ENCODE data around the gene MYH1. TPM values are rescaled to one million over a fixed set of nuclear protein-coding genes. Genes with fewer than 3 reads are reported as not detected.

The MYH1 gene
- total and polyA plus RNA-seq, 9 of the 15 experiments (the other 6 are each of a cell fraction or from before 2014, with no cell fraction given): not detected

DNA sequence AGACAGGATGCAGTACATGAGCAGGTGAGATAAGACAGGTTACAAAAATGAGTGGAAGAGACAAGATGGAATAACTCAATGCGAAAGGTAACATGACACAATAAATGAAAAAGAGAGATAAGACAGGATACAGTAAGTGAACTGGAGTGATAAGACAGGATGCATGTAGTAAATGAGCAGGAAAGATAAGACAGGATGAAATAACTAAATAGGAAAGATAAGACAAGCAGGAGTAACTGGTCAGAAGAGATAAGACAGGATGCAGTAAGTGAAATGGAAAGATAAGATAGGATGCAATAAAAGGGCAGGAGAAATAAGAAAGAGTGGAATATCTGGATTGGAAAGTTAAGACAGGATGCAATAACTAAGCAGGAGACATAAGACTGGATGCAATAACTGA lies 40.6 kb downstream of the MYH1 start:
- Histone ChIP-seq H3K79me2 (ENCODE audit: control insufficient read depth, insufficient read depth, low read length) (no peaks in the 10 kb centered on the region), H3K9me3 (replicated peaks; ENCODE audit: control insufficient read depth, insufficient read depth, low read depth, low read length) (no peaks in the 10 kb centered on the region), H3K27me3 (ENCODE audit: control insufficient read depth in 2 of 2, insufficient read depth in 2 of 2, low read length in 2 of 2) (no peaks in the 10 kb centered on the region), H3K4me2 (ENCODE audit: insufficient read depth, low read length) (no peak overlapping the region), H4K20me1 (replicated peaks; ENCODE audit: control insufficient read depth, insufficient read depth, low read length) (no peaks in the 10 kb centered on the region), H3K9ac (ENCODE audit: insufficient read depth in 1 of 2, low read depth in 2 of 2, low read length in 2 of 2) (no peak overlapping the region), H2AFZ (ENCODE audit: low read depth, low read length) (no peak overlapping the region), H3K36me3 (ENCODE audit: control insufficient read depth, insufficient read depth, low read length) (no peaks in the 10 kb centered on the region), H3K9me1 (ENCODE audit: control insufficient read depth, insufficient read depth, low read length) (no peaks in the 10 kb centered on the region), H3K4me1 (replicated peaks in 1 of 2; ENCODE audit: control insufficient read depth in 2 of 2, insufficient read depth in 2 of 2, low read length in 2 of 2) (no peaks in the 10 kb centered on the region), H3K4me3 (no peak overlapping the region), H3K27ac (ENCODE audit: extremely low read depth, low read depth, low read length) (no peak overlapping the region)
- ChIA-PET POLR2A (no interaction called here), CTCF (ENCODE audit: low intra/inter-chr PET ratio) (no interaction called here)
- ATAC-seq (no peak), FAIRE-seq (no peak), DNase-seq (ENCODE audit: extremely low read depth in 1 of 4, low spot score in 3 of 4) (no peak)
- WGBS (ENCODE audit: insufficient coverage, low coverage, missing lambda C conversion rate): 18% methylated on average over 1 of the region's 1 CpG
- no TSS peak for BruUV-seq (replicated peaks)
- intact Hi-C loops (cut with micrococcal nuclease) (no loop called here), in situ Hi-C loops (cut with MboI) (no loop called here)
- TF ChIP-seq SIN3B (IDR thresholded peaks at IDR 0.05; ENCODE audit: low read depth) (no peak), ARID2 (IDR thresholded peaks at IDR 0.05) (no peak), ZNF445 (CRISPR knock-in tag; IDR thresholded peaks at IDR 0.05; ENCODE audit: low read depth) (no peak), ERF (CRISPR knock-in tag; IDR thresholded peaks at IDR 0.05) (no peak), SMC3 (conservative IDR thresholded peaks at IDR 0.05; ENCODE audit: insufficient read depth, low read depth, low read length) (no peak), SPI1 (IDR thresholded peaks at IDR 0.05; ENCODE audit: borderline replicate concordance, low read depth, low read length) (no peak), TRIM28 (IDR thresholded peaks at IDR 0.05) (no peak), TEAD4 (IDR thresholded peaks at IDR 0.05; ENCODE audit: low read length) (peak; percentile 54; the same call in 1 of the 2 replicates), TEAD4 (CRISPR knock-in tag; IDR thresholded peaks at IDR 0.05; ENCODE audit: borderline replicate concordance) (no peak), MEF2A (IDR thresholded peaks at IDR 0.05; ENCODE audit: control insufficient read depth, low read depth, low read length) (no peak), NCOA1 (IDR thresholded peaks at IDR 0.05; ENCODE audit: low read depth) (no peak), WHSC1 (IDR thresholded peaks at IDR 0.05; ENCODE audit: low read length) (no peak), CCAR2 (IDR thresholded peaks at IDR 0.05; ENCODE audit: low read depth, low read length) (no peak), ZNF121 (CRISPR knock-in tag; conservative IDR thresholded peaks at IDR 0.05) (no peak), SIX5 (IDR thresholded peaks at IDR 0.05; ENCODE audit: borderline replicate concordance in 1 of 2, insufficient read depth in 1 of 2, low read depth in 1 of 2, low read length in 2 of 2) (no peak), CHD1 (IDR thresholded peaks at IDR 0.05; ENCODE audit: low read length) (no peak), ZNF431 (CRISPR knock-in tag; IDR thresholded peaks at IDR 0.05) (no peak), ZNF146 (CRISPR knock-in tag; IDR thresholded peaks at IDR 0.05; ENCODE audit: unreplicated experiment) (no peak), ZKSCAN1 (IDR thresholded peaks at IDR 0.05; ENCODE audit: low read depth, low read length) (no peak), FOXM1 (IDR thresholded peaks at IDR 0.05; ENCODE audit: low read depth) (no peak), FOXM1 (CRISPR knock-in tag; IDR thresholded peaks at IDR 0.05; ENCODE audit: low read depth) (no peak)
- TF ChIP-seq, protein P1, sequence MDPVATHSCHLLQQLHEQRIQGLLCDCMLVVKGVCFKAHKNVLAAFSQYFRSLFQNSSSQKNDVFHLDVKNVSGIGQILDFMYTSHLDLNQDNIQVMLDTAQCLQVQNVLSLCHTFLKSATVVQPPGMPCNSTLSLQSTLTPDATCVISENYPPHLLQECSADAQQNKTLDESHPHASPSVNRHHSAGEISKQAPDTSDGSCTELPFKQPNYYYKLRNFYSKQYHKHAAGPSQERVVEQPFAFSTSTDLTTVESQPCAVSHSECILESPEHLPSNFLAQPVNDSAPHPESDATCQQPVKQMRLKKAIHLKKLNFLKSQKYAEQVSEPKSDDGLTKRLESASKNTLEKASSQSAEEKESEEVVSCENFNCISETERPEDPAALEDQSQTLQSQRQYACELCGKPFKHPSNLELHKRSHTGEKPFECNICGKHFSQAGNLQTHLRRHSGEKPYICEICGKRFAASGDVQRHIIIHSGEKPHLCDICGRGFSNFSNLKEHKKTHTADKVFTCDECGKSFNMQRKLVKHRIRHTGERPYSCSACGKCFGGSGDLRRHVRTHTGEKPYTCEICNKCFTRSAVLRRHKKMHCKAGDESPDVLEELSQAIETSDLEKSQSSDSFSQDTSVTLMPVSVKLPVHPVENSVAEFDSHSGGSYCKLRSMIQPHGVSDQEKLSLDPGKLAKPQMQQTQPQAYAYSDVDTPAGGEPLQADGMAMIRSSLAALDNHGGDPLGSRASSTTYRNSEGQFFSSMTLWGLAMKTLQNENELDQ (CRISPR knock-in tag; IDR thresholded peaks at IDR 0.05; ENCODE audit: borderline replicate concordance): no peak
